Measurements from ENCODE around the gene HSPA12B.

HSPA12B gene

GRCh38 chr20:3767427-3768341, 35.2 kb downstream of the HSPA12B start, which contains the start of gene ADISSP:
Gene ADISSP, minus strand, starts transcription at chr20:3767753. Its CDS starts 7,653 bp downstream, at chr20:3760100.
- peak; percentile 97 for DNase-seq

GRCh38 chr20:3768342-3769130, 36.1 kb downstream of the HSPA12B start:
- peak; percentile 79 for DNase-seq

- no peak for DNase-seq
Measured at GRCh38 chr20:3771552-3772058, 39.1 kb downstream of the HSPA12B start.

- DNase-seq, result no peak
Measured at GRCh38 chr20:3775457-3776108, 43.1 kb downstream of the HSPA12B start.

- no peak for DNase-seq
Measured at GRCh38 chr20:3777381-3777715, 44.9 kb downstream of the HSPA12B start.

GRCh38 chr20:3777716-3778629, 45.5 kb downstream of the HSPA12B start:
- peak; percentile 30 for DNase-seq

- DNase-seq, result no peak
Measured at GRCh38 chr20:3778976-3779375, 46.5 kb downstream of the HSPA12B start.

GRCh38 chr20:3781153-3781910, 48.8 kb downstream of the HSPA12B start, which contains the start of gene SPEF1:
Gene SPEF1, minus strand, starts transcription at chr20:3781448. Its CDS starts 161 bp downstream, at chr20:3781287.
- peak; percentile 71 for DNase-seq

- no peak for DNase-seq
Measured at GRCh38 chr20:3782597-3782996, 50.1 kb downstream of the HSPA12B start.

- DNase-seq, result no peak
Measured at GRCh38 chr20:3783068-3783489, 50.6 kb downstream of the HSPA12B start.

- DNase-seq, result no peak
Measured at GRCh38 chr20:3783511-3784195, 51.2 kb downstream of the HSPA12B start.

- DNase-seq, result no peak
Measured at GRCh38 chr20:3784216-3784853, 51.9 kb downstream of the HSPA12B start.

GRCh38 chr20:3784863-3785239, 52.4 kb downstream of the HSPA12B start:
- DNase-seq, result no peak

GRCh38 chr20:3785240-3786125, 53.0 kb downstream of the HSPA12B start:
- no peak for DNase-seq

- DNase-seq, result peak; percentile 32
Measured at GRCh38 chr20:3786126-3786484, 53.6 kb downstream of the HSPA12B start.

- peak; percentile 86 for DNase-seq
Measured at GRCh38 chr20:3786665-3787323, 54.3 kb downstream of the HSPA12B start, which contains the start of gene CENPB. Gene CENPB, minus strand, starts transcription at chr20:3786740. Its CDS starts 257 bp downstream, at chr20:3786483.

GRCh38 chr20:3787324-3788014, 55.0 kb downstream of the HSPA12B start:
- DNase-seq, result no peak

Measured in CD4-positive, alpha-beta T cell treated with Interleukin-4 for 4 hours (primary cell).